Activated naive CD4-positive, alpha-beta T cell treated with anti-CD3 and anti-CD28 coated beads, Interleukin-2, amount 50 U/mL, for 24 hours (primary cell): ENCODE measurements around the gene PDZK1IP1.
"Not testable (repeated sequence)": the region's sequence is repeated elsewhere in the genome, so short reads cannot be mapped to it uniquely, and the experiment has no call there.

ENCODE experiments used
- H3K27ac Mint-ChIP-seq: one replicate; pipeline ENCODE4 v1.8.0; 2021; ENCODE audit warnings: mild to moderate bottlenecking, mixed read lengths
- H3K27me3 Mint-ChIP-seq: one replicate; pipeline ENCODE4 v1.8.0; 2021; ENCODE audit warnings: mixed read lengths
- H3K36me3 Mint-ChIP-seq: one replicate; pipeline ENCODE4 v1.8.0; 2021; ENCODE audit warnings: mixed read lengths
- H3K4me1 Mint-ChIP-seq: one replicate; pipeline ENCODE4 v1.8.0; 2021; ENCODE audit warnings: mixed read lengths
- H3K4me3 Mint-ChIP-seq: one replicate; pipeline ENCODE4 v1.8.0; 2021; ENCODE audit warnings: mild to moderate bottlenecking, mixed read lengths
- H3K9me3 Mint-ChIP-seq: one replicate; pipeline ENCODE4 v1.8.0; 2021; ENCODE audit warnings: mixed read lengths

The PDZK1IP1 gene

DNA sequence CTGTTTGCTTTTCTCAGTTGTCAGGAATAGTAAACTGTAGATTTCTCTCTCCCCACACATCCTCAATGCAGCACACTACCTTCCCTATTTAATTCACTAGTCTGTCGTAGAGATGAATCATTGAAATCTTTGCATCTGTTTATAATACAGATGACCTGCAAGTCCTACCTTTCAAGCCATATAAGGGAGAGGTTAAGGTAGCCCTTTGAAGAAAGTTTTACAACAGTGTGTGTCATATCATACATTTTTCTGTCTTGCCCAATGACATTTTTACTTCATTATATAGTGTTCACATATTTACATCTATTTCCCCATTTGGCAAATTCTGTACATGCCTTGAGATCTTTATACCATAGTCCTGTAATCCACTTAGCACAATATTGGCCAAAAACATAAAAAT is 43.3 kb downstream of the PDZK1IP1 start:
- not testable (repeated sequence) for H3K4me1 Mint-ChIP-seq, H3K9me3 Mint-ChIP-seq, H3K4me3 Mint-ChIP-seq, H3K36me3 Mint-ChIP-seq, H3K27ac Mint-ChIP-seq
- peaks cover 14% of the 10 kb centered on the region for H3K27me3 Mint-ChIP-seq

DNA sequence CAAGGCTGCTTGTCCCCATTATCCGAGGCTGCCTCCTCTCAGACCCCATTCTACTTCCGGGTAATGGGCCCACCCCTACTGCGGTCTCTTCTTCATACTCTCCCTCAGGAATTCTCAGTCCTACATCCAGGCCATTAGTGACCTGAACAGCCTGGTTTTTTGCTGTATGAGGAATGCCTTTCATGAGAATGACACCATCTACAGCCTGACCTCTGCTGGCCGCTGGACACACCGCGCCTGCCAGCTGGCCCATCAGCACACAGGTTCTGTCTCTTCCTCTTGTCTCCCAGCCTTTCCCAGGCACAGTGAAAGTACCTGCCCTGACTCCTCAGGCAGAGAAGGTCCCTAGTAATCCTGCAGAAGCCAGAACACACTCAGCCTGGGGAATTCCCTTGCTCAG is 46.2 kb downstream of the PDZK1IP1 start:
- not testable (repeated sequence) for H3K27ac Mint-ChIP-seq, H3K4me3 Mint-ChIP-seq, H3K4me1 Mint-ChIP-seq, H3K36me3 Mint-ChIP-seq, H3K27me3 Mint-ChIP-seq, H3K9me3 Mint-ChIP-seq

DNA sequence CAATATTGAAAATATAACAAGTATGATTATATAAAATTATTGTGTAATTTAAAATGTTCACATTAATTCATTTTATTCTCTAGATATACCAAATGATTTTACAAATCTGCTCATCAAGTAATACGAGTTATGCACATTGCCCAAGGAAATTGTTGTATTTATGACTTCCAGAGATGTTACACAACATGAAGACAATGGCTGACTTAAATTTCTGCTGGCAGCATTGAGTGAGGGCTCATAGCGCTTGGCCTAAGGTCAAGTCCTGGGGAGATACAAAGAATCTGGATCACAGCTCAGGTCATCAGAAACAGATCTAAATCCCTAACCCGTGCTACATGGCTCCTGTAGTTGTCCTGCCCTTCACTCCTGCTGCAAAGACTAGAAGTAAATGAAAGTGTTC is 49.5 kb downstream of the PDZK1IP1 start:
- not testable (repeated sequence) for H3K36me3 Mint-ChIP-seq, H3K4me3 Mint-ChIP-seq, H3K4me1 Mint-ChIP-seq

DNA sequence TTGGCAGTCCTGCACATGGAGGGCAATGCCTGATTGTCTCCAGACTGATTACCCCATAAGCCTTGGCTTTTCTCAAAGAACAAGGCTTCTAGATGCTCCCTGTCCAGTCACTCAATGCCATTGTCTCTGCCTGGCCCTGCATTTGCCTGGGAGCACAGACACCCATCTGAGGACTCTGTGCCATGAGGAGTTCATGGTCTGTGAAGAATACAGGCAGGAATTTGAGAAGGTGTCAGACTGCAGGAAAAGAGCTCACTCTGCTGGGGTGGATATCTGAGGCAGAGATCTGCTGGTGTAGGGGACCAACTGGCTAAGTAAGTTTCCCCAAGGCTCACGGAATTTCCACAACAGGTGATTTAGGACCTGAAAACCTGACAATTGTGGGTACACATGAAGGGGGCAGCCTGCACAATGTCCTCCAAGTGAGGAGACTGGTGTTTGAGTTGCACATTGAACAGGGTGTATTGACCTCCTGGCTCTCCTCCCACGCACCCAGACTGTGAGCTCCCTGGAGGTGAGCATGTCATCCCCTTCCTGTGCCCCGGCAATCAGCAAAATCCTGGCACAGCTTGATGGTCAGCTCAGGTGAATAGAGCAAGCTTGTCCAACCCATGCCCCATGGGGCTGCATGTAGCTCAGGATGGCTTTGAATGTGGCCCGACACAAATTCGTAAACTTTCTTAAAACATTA is 51.8 kb downstream of the PDZK1IP1 start:
- H3K27ac Mint-ChIP-seq = no peak overlapping the region
- H3K27me3 Mint-ChIP-seq = peaks cover 7% of the 10 kb centered on the region
- no peaks in the 10 kb centered on the region for H3K36me3 Mint-ChIP-seq
- H3K9me3 Mint-ChIP-seq = no peaks in the 10 kb centered on the region
- no peaks in the 10 kb centered on the region for H3K4me1 Mint-ChIP-seq
- H3K4me3 Mint-ChIP-seq = no peak overlapping the region

More for the DNA sequence above, 49.5 kb downstream of the PDZK1IP1 start:
- H3K27ac Mint-ChIP-seq, H3K9me3 Mint-ChIP-seq, H3K27me3 Mint-ChIP-seq: not testable (repeated sequence)

DNA sequence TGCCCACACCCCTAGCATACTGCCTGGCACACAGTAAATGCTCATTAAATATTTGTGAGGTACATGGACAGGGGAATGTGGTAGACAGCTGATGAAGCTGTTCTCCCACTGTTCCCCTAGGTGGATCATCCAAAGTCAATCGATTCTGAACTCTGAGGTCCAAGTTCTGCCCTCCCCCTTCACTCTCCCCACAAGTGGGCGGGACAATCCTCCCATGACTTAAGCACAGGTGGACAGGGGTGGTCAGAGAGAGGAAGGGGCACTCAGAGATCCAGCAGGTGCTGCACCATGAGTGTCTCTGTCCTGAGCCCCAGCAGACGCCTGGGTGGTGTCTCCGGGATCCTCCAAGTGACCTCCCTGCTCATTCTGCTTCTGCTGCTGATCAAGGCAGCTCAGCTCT is 52.6 kb downstream of the PDZK1IP1 start, which contains the start of gene CYP4A22:
Gene CYP4A22 (plus strand): TSS at position 244 of the 400 bp plus-strand sequence. CDS start 45 bp downstream, at position 289.
- Mint-ChIP-seq H3K4me3 (no peak within 1 kb of the TSS), H3K4me1 (no peaks in the 10 kb centered on the region), H3K9me3 (no peaks in the 10 kb centered on the region), H3K27me3 (peaks cover 9% of the 10 kb centered on the region), H3K27ac (no peak within 1 kb of the TSS), H3K36me3 (no peaks in the 10 kb centered on the region)
